K562 (cell line): ENCODE data around the gene PIGL. TPM values are rescaled to one million over a fixed set of nuclear protein-coding genes. Genes with fewer than 3 reads are reported as not detected.

Source experiments
- ATAC-seq: fragments of 200-7000 bp; cut with Tn5 transposase; 3 replicates; pipeline ENCODE4 v1.9.1; 2020; ENCODE audit warnings: moderate library complexity
- BruUV-seq: library from RNA; stranded (reverse); fragments of 400-500 nt; replicated peaks from 2 replicates; lab custom pipeline; 2021; lab: Mats Ljungman, UMichigan
- CTCF ChIA-PET: fragments of 300-600 bp; formaldehyde crosslinking; extraction: SDS; loops from one replicate; lab custom pipeline; 2021; ENCODE audit warnings: low intra/inter-chr PET ratio; lab: Yijun Ruan, JAX
- POLR2A ChIA-PET: fragments of 300-600, 350-650 bp; sonication (Branson Sonifier 250); formaldehyde crosslinking; extraction: SDS; loops from one replicate; lab custom pipeline; 2021; ENCODE audit warnings: antibody characterized with exemption, inconsistent platforms; lab: Yijun Ruan, JAX
- DNase-seq, 4 experiments: peaks; one replicate each; pipeline versions ENCODE4 v3.0.0 to v3.0.0-alpha.2; 2011 to 2018; ENCODE audit warnings: low spot score in 3 of 4, mixed read lengths in 3 of 4; ENCODE audit errors: extremely low read depth in 1 of 4
- FAIRE-seq: peaks from 2 replicates; lab custom pipeline; 2011; peaks lifted over from hg19 to GRCh38; lab: Jason Lieb, UNC
- H2AFZ ChIP-seq: 2 replicates; pipeline ENCODE4 v1.6.0; 2011; ENCODE audit warnings: low read depth, low read length, control low read depth, inconsistent platforms
- H3K27ac ChIP-seq: fragments of 200-600 bp; 3 replicates; pipeline ENCODE4 v1.8.0; 2011; ENCODE audit warnings: low read depth, mild to moderate bottlenecking, control low read depth, inconsistent platforms, low read length, moderate library complexity, mixed read lengths; ENCODE audit errors: extremely low read depth
- H3K27me3 ChIP-seq, 2 experiments: fragments of 300-600 bp in 1 of 2; 2 replicates in 1 of 2; 3 replicates in 1 of 2; pipeline versions ENCODE4 v1.6.0 to v1.8.0; 2011; ENCODE audit warnings: inconsistent platforms in 2 of 2, low read length in 2 of 2, mild to moderate bottlenecking in 1 of 2, mixed read lengths in 1 of 2, moderate library complexity in 1 of 2; ENCODE audit not compliant: control insufficient read depth in 2 of 2, insufficient read depth in 2 of 2
- H3K36me3 ChIP-seq: fragments of 300-600 bp; 3 replicates; pipeline ENCODE4 v1.8.0; 2011; ENCODE audit warnings: mild to moderate bottlenecking, low read length, inconsistent platforms; ENCODE audit not compliant: control insufficient read depth, insufficient read depth
- H3K4me1 ChIP-seq, 2 experiments: fragments of 200-600 bp in 1 of 2; replicated peaks in 1 of 2; 2 replicates in 1 of 2; 3 replicates in 1 of 2; pipeline versions ENCODE4 v1.5.1 to v1.8.0; 2011; ENCODE audit warnings: inconsistent platforms in 2 of 2, low read length in 2 of 2, mild to moderate bottlenecking in 1 of 2, mixed read lengths in 1 of 2, moderate library complexity in 1 of 2; ENCODE audit not compliant: control insufficient read depth in 2 of 2, insufficient read depth in 2 of 2
- H3K4me2 ChIP-seq: 2 replicates; pipeline ENCODE4 v1.6.1; 2011; ENCODE audit warnings: low read length, control low read depth, inconsistent platforms, mixed read lengths; ENCODE audit not compliant: insufficient read depth
- H3K4me3 ChIP-seq: fragments of 200-600 bp; sonication (generic), shearing (Covaris generic); 2 replicates; pipeline ENCODE4 v1.5.1; 2016; ENCODE audit warnings: control low read depth, inconsistent platforms
- H3K79me2 ChIP-seq: fragments of 200-600 bp; 3 replicates; pipeline ENCODE4 v1.8.0; 2011; ENCODE audit warnings: low read length, inconsistent platforms; ENCODE audit not compliant: control insufficient read depth, insufficient read depth
- H3K9ac ChIP-seq, 2 experiments: 2 replicates each; pipeline versions ENCODE4 v1.6.0 to v1.6.1; 2011; ENCODE audit warnings: low read depth in 2 of 2, low read length in 2 of 2, control low read depth in 1 of 2, inconsistent platforms in 1 of 2, mild to moderate bottlenecking in 1 of 2, mixed read lengths in 1 of 2; ENCODE audit not compliant: insufficient read depth in 1 of 2
- H3K9me1 ChIP-seq: one replicate; pipeline ENCODE4 v1.6.0; 2011; ENCODE audit warnings: inconsistent platforms, mild to moderate bottlenecking, low read length, moderate library complexity; ENCODE audit not compliant: control insufficient read depth, insufficient read depth
- H3K9me3 ChIP-seq: replicated peaks from 2 replicates; pipeline ENCODE4 v1.5.1; 2011; ENCODE audit warnings: low read depth, low read length, inconsistent platforms; ENCODE audit not compliant: control insufficient read depth, insufficient read depth
- H4K20me1 ChIP-seq: replicated peaks from 2 replicates; pipeline ENCODE4 v1.6.1; 2011; ENCODE audit warnings: low read length, inconsistent platforms, mixed read lengths; ENCODE audit not compliant: control insufficient read depth, insufficient read depth
- CEBPB ChIP-seq: fragments of 450-650 bp; IDR thresholded peaks from 2 replicates; pipeline ENCODE4 v1.6.1; 2016; ENCODE audit warnings: missing genetic modification characterization, missing compliant biosample characterization
- CEBPG ChIP-seq, 3 experiments: fragments of 200-800 bp in 1 of 3; sonication (Bioruptor generic) in 1 of 3; sonication (generic) in 1 of 3; formaldehyde crosslinking in 1 of 3; IDR thresholded peaks in 2 of 3; conservative IDR thresholded peaks in 1 of 3; 2 replicates each; pipeline versions ENCODE4 v1.6.1 to v1.8.0; 2016 to 2022; ENCODE audit warnings: missing compliant biosample characterization in 2 of 3, missing genetic modification characterization in 2 of 3, mild to moderate bottlenecking in 1 of 3, missing genetic modification reagents in 1 of 3
- DPF2 ChIP-seq: fragments of 450-650 bp; IDR thresholded peaks from 2 replicates; pipeline ENCODE4 v1.6.1; 2016
- NFATC3 ChIP-seq: fragments of 450-650 bp; IDR thresholded peaks from 2 replicates; pipeline ENCODE4 v1.6.1; 2017; ENCODE audit warnings: mild to moderate bottlenecking
- SIN3B ChIP-seq: fragments of 450-650 bp; IDR thresholded peaks from 2 replicates; pipeline ENCODE4 v1.6.1; 2017; ENCODE audit warnings: low read depth, mild to moderate bottlenecking, moderate library complexity
- SRSF7 ChIP-seq: fragments of 200-400 bp; formaldehyde crosslinking; optimal IDR thresholded peaks from 2 replicates; pipeline ENCODE3; 2017; ENCODE audit warnings: mild to moderate bottlenecking, low read depth, low read length
- ZNF384 ChIP-seq: IDR thresholded peaks from 2 replicates; pipeline ENCODE4 v1.6.1; 2012; ENCODE audit warnings: low read depth, low read length, improper control_type of control experiment
- ZNF76 ChIP-seq: fragments of 250-450 bp; sonication (Bioruptor Pico); IDR thresholded peaks from 2 replicates; pipeline ENCODE4 v1.4.0; 2020; ENCODE audit warnings: mild to moderate bottlenecking, moderate library complexity, borderline replicate concordance
- whole genome bisulfite sequencing: fragments of 100-300 bp; shearing (Covaris generic); methylation state at CpG from one replicate; pipeline ENCODE4 v1.1.6; 2016; ENCODE audit warnings: low coverage, mixed read lengths; ENCODE audit not compliant: insufficient coverage; ENCODE audit errors: missing lambda C conversion rate; 5-methylcytosine and 5-hydroxymethylcytosine counted together
- in situ Hi-C: fragments of 300-500 bp; cut with MboI; formaldehyde crosslinking; loops from 4 replicates; pipeline ENCODE4 v1.15.0; 2018; ENCODE audit warnings: inconsistent platforms, mixed read lengths
- intact Hi-C: fragments of 100-400 bp; cut with micrococcal nuclease; formaldehyde crosslinking; loops from 2 replicates; pipeline ENCODE4 v1.14.2; 2022
- polyA plus RNA-seq, 8 experiments: library from polyadenylated mRNA; depleted of rRNA in 4 of 8; stranded (reverse) in 5 of 8; unstranded in 3 of 8; fragments of >200 nt; fragmentation: Nextera tagmentation in 2 of 8; fragmentation: Illumina TruSeq in 1 of 8; extraction: Ambion mirVana in 2 of 8; extraction: Trizol in 1 of 8; gene quantifications; 2 replicates each; pipeline versions ENCODE4 v1.2.1 to v1.2.3, GENCODE V29; 2011 to 2014; ENCODE audit warnings: inconsistent platforms in 1 of 8, missing spikeins in 1 of 8
- total RNA-seq, 7 experiments: library from RNA; depleted of rRNA in 6 of 7; stranded (reverse); fragments of >200 nt in 6 of 7; fragmentation: Illumina TruSeq in 2 of 7; extraction: Trizol in 2 of 7; gene quantifications; 2 replicates each; pipeline versions ENCODE4 v1.2.1 to v1.2.3, GENCODE V29; 2011 to 2021; ENCODE audit warnings: low replicate concordance in 1 of 7
- TF ChIP-seq, protein P1 (sequence below): fragments of 250-450 bp; sonication (Bioruptor Pico); IDR thresholded peaks from 2 replicates; pipeline ENCODE4 v1.5.0; 2021; ENCODE audit warnings: mild to moderate bottlenecking, moderate library complexity

Gene PIGL
- total and polyA plus RNA-seq, 9 of the 15 experiments (the other 6 are each of a cell fraction or from before 2014, with no cell fraction given) = 19.9 to 55.3 (median 29.6) TPM

DNA sequence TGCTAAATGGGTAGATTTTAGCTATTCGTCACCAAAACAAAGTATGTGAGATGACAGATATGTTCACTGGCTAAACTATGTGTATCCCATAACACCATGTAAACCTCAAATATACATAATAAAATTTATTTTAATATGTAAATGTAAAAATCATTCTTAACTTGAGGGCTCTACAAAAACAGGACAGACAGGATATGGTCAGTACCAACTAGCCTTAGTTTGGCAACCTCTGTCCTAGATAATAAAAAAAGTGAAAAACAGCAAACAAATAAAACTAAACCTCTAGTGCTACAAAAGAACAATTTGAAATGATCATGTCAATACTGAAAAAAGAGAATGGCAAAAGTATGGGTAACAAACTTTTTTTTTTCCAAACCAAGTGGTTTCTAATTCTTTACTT, 35.4 kb upstream of the PIGL start (continued):
- TF ChIP-seq, protein P1, sequence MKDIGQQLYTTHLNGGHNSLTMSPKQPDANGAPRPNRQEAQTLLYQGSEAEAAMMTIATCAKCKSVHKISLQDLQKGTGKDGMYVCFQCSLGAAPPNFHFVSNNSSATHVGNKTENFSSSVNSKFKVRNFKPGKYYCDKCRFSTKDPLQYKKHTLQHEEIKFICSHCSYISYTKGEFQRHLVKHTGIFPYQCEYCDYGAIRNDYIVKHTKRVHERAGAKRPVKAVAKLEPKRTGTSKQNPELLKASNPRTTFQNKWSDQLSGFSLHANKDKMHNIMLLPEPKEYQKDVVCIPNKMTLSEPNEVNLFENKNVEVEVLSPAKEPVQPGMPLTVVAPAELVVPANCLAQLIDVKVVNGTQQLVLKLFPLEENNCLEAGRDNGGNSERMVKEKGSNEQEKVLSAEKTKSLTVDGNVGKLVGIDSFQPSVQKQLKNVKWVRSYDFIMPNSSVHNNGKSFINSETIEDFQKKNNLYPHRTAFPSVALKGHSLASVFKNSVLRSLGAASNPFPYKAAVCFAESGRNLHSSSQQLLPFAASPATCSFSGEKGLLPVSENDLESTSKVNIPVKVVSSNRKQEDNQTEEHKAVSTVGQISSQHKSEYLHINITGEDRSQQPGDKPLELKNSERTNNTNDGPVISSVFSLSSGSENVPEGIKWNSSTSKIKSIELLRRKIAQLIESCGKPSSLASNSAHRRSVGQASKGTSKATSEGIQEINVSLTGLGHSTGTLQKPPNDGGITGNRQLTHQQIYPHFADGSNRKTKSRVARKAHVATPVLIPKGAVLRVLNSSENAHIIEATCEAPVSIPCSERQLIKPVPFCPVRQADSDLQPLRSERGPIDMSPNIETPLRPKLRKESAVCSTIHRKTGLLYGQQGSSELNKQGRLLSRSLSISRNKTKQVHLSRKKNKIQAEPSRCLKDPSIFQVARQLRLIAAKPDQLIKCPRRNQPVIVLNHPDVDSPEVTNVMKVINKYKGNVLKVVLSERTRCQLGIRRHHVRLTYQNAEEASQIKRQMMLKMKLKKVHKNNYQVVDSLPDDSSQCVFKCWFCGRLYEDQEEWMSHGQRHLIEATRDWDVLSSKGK (CRISPR knock-in tag) = no peak
- TF ChIP-seq NFATC3 (no peak), SIN3B (no peak), SRSF7 (no peak), DPF2 (no peak), ZNF76 (no peak)

GRCh38 chr17:16187642-16188041, 29.4 kb upstream of the PIGL start:
- CTCF ChIA-PET = interaction anchor here (0.7 kb wide), 1 partner anchor 26 kb away, joined by 4 read pairs; no protein-coding TSS in a partner anchor
- no peaks in the 10 kb centered on the region; a peak in 1 of 5 replicates for H3K4me1 ChIP-seq
- ATAC-seq (no peak), DNase-seq (no peak), FAIRE-seq (no peak)
- intact Hi-C loops (no loop called here), in situ Hi-C loops (no loop called here)
- H2AFZ ChIP-seq = no peak overlapping the region
- WGBS = 94% methylated on average over 2 of the region's 5 CpGs
- no TSS peak for BruUV-seq
- no peaks in the 10 kb centered on the region for H3K9me3 ChIP-seq
- H3K9me1 ChIP-seq = no peaks in the 10 kb centered on the region
- POLR2A ChIA-PET = interaction anchor here (0.6 kb wide), 1 partner anchor 1566 kb away, joined by 3 read pairs; no protein-coding TSS in a partner anchor
- TF ChIP-seq CEBPB (tag) (peak; percentile 65), ZNF384 (no peak), CEBPG (CRISPR knock-in tag; IDR thresholded peaks at IDR 0.05) (no peak), CEBPG (tag; conservative IDR thresholded peaks at IDR 0.05 in 1 of 2, IDR thresholded peaks at IDR 0.05 in 1 of 2) (0 out of 4 replicates have a peak, but pooled peaks of 1 of the 2 experiments have one; percentile 16)
- H3K79me2 ChIP-seq = peaks cover 22% of the 10 kb centered on the region
- peaks cover 38% of the 10 kb centered on the region; the same call in 2 of the 3 replicates for H3K36me3 ChIP-seq
- H3K27ac ChIP-seq = no peak overlapping the region
- no peaks in the 10 kb centered on the region for H3K27me3 ChIP-seq
- H4K20me1 ChIP-seq = no peaks in the 10 kb centered on the region
- H3K9ac ChIP-seq = no peak overlapping the region
- H3K4me3 ChIP-seq = no peak overlapping the region
- H3K4me2 ChIP-seq = no peak overlapping the region
